OCI-LY1 (cell line): ENCODE measurements around the gene ZNF438.

Experiments used
- H2AFZ ChIP-seq: fragments of 200-600 bp; sonication (generic), shearing (Covaris generic); 2 replicates; pipeline ENCODE4 v1.6.0; 2014; ENCODE audit warnings: antibody characterized with exemption, mild to moderate bottlenecking, low read length
- H3F3A ChIP-seq: fragments of 200-600 bp; sonication (generic), shearing (Covaris generic); 2 replicates; pipeline ENCODE4 v1.6.0; 2014; ENCODE audit warnings: mild to moderate bottlenecking, antibody characterized with exemption, low read length, moderate library complexity; ENCODE audit not compliant: insufficient read depth
- H3K27ac ChIP-seq: fragments of 200-600 bp; sonication (generic); 2 replicates; pipeline ENCODE4 v1.5.1; 2014; ENCODE audit warnings: low read length, mixed run types, mild to moderate bottlenecking, low read depth; ENCODE audit not compliant: poor library complexity, severe bottlenecking
- H3K27me3 ChIP-seq: fragments of 200-600 bp; sonication (generic); 2 replicates; pipeline ENCODE4 v1.6.0; 2014; ENCODE audit warnings: antibody characterized with exemption, mild to moderate bottlenecking, low read length, moderate library complexity; ENCODE audit not compliant: insufficient read depth
- H3K36me3 ChIP-seq: fragments of 200-600 bp; sonication (generic); 2 replicates; pipeline ENCODE4 v1.6.1; 2014; ENCODE audit warnings: mild to moderate bottlenecking, antibody characterized with exemption, low read length, moderate library complexity, mixed read lengths; ENCODE audit not compliant: insufficient read depth
- H3K4me1 ChIP-seq: fragments of 200-600 bp; sonication (generic); 2 replicates; pipeline ENCODE4 v1.5.1; 2014; ENCODE audit warnings: mild to moderate bottlenecking, low read length, moderate library complexity; ENCODE audit not compliant: insufficient read depth, severe bottlenecking
- H3K4me2 ChIP-seq: fragments of 200-600 bp; sonication (generic), shearing (Covaris generic); 2 replicates; pipeline ENCODE4 v1.6.1; 2014; ENCODE audit warnings: low read length
- H3K4me3 ChIP-seq: fragments of 200-600 bp; sonication (generic); 2 replicates; pipeline ENCODE4 v1.5.1; 2014; ENCODE audit warnings: low read length, low read depth, mild to moderate bottlenecking, mixed read lengths; ENCODE audit not compliant: poor library complexity, severe bottlenecking
- H3K79me2 ChIP-seq: fragments of 200-600 bp; shearing (Covaris generic); 2 replicates; pipeline ENCODE4 v1.6.1; 2016; ENCODE audit warnings: mixed run types, low read length, mixed read lengths; ENCODE audit not compliant: insufficient read depth
- H3K9ac ChIP-seq: fragments of 200-600 bp; sonication (generic), shearing (Covaris generic); 2 replicates; pipeline ENCODE4 v1.6.1; 2014; ENCODE audit warnings: mild to moderate bottlenecking, low read length, mixed read lengths
- H3K9me2 ChIP-seq: fragments of 200-600 bp; sonication (generic), shearing (Covaris generic); 2 replicates; pipeline ENCODE4 v1.6.1; 2014; ENCODE audit warnings: low read depth, mild to moderate bottlenecking, low read length, mixed read lengths
- H3K9me3 ChIP-seq: fragments of 200-600 bp; shearing (Covaris generic); 2 replicates; pipeline ENCODE4 v1.6.1; 2014; ENCODE audit warnings: low read length, mixed read lengths
- H4K20me1 ChIP-seq: fragments of 200-600 bp; sonication (generic), shearing (Covaris generic); 2 replicates; pipeline ENCODE4 v1.6.0; 2016; ENCODE audit warnings: mild to moderate bottlenecking, low read length; ENCODE audit not compliant: insufficient read depth
- CTCF ChIP-seq: fragments of 200-600 bp; sonication (generic), shearing (Covaris generic); IDR thresholded peaks from 2 replicates; pipeline ENCODE4 v1.5.1; 2017; ENCODE audit warnings: mild to moderate bottlenecking, antibody characterized with exemption, low read length, moderate library complexity, mixed read lengths
- EZH2 ChIP-seq: fragments of 200-600 bp; sonication (generic), shearing (Covaris generic); IDR thresholded peaks from 2 replicates; pipeline ENCODE4 v1.8.0; 2017; ENCODE audit warnings: borderline replicate concordance, mixed run types, mild to moderate bottlenecking, antibody characterized with exemption, low read length, moderate library complexity, mixed read lengths

The ZNF438 gene

DNA sequence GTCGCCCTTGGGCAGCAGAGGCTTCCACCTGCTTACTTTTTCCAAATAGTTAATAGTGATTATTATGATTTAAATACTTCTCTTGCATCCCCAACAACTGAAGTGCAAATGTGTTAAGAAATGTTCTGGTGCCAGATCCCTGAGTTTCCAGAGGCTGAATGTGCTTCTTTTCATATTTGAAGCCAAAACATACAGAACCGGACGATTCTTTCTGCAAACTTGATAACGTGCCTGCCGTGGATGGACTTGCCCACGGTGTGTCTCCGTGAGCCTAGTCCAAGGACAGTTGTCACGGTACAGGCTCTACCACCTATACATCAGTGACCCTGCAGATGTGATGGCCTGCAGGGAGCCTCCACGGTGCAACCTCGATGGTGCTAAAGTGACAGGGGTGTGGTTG is 203.5 kb downstream of the ZNF438 start:
- Histone ChIP-seq H4K20me1 (no peaks in the 10 kb centered on the region), H3K9me3 (no peaks in the 10 kb centered on the region)

DNA sequence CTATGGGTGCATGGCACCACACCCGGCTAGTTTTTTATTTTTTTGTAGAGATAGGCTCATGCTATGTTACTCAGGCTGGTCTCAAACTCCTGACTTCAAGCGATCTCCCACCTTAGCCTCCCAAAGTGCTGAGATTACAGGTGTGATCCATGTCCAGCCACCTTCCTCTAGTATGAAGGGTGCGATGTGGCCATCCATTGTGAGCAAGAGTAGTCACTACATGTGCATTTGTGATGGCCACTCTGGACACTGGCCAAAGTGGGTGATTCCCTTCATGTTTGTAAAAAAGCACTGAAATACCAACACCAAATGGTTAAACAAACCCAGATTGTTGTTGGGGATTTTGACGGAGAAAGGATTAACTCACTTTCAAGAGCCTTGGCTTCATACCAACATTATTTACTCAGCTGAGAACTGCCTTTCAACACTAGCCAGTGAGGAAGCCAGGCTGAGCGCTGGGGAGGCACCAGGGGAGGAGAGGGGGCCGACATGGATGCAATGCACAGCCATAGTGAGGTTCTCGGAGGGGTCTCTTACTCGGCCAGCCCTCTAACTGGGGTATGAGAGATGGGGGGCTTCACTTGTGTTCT is 204.0 kb downstream of the ZNF438 start:
- H3K4me3 ChIP-seq = no peak overlapping the region
- no peaks in the 10 kb centered on the region for H4K20me1 ChIP-seq
- no peak overlapping the region for H3K4me2 ChIP-seq
- H3K4me1 ChIP-seq = no peaks in the 10 kb centered on the region
- H3K79me2 ChIP-seq = no peaks in the 10 kb centered on the region
- H3K27ac ChIP-seq = no peak overlapping the region
- no peaks in the 10 kb centered on the region for H3K9me3 ChIP-seq
- H3K9ac ChIP-seq = no peak overlapping the region
- H3K9me2 ChIP-seq = no peaks in the 10 kb centered on the region
- no peaks in the 10 kb centered on the region for H3K36me3 ChIP-seq
- no peaks in the 10 kb centered on the region for H3F3A ChIP-seq
- no peak overlapping the region for H2AFZ ChIP-seq
- H3K27me3 ChIP-seq = no peaks in the 10 kb centered on the region
- no peak for TF ChIP-seq EZH2
- TF ChIP-seq CTCF = no peak

More for the DNA sequence above, 203.5 kb downstream of the ZNF438 start:
- no peaks in the 10 kb centered on the region for H3K79me2 ChIP-seq
- no peak overlapping the region for H3K27ac ChIP-seq
- no peaks in the 10 kb centered on the region for H3K9me2 ChIP-seq
- no peaks in the 10 kb centered on the region for H3K36me3 ChIP-seq
- no peak overlapping the region for H3K4me2 ChIP-seq
- no peaks in the 10 kb centered on the region for H3K27me3 ChIP-seq
- no peaks in the 10 kb centered on the region for H3F3A ChIP-seq
- no peak overlapping the region for H2AFZ ChIP-seq
- no peaks in the 10 kb centered on the region for H3K4me1 ChIP-seq
- H3K9ac ChIP-seq = no peak overlapping the region
- no peak for TF ChIP-seq EZH2
- no peak for TF ChIP-seq CTCF
- H3K4me3 ChIP-seq = no peak overlapping the region

DNA sequence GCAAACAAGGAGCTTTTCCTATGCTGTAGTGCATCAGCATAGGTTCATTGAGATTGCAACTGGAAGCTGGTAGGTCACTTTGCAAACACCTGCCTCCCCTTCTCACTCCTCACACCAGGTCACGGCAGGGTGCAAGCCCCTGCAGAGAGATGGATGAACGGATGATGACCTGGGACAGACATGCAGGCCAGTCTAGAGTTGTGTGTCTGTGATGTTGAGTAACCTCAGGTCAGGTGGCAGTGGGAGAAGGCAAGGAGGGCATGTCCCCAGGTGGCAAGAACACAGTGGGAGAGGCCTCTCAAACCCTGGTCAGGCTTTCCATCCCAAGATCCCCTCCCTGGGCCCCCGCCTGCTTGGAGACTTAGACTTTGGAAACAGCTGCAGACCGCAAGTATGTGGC is 205.0 kb downstream of the ZNF438 start:
- Histone ChIP-seq H3K9ac (no peak overlapping the region), H3K27me3 (no peaks in the 10 kb centered on the region), H3K4me1 (no peaks in the 10 kb centered on the region), H3K27ac (no peak overlapping the region), H4K20me1 (no peaks in the 10 kb centered on the region), H2AFZ (no peak overlapping the region), H3K4me3 (no peak overlapping the region), H3K36me3 (no peaks in the 10 kb centered on the region), H3K4me2 (no peak overlapping the region), H3F3A (no peaks in the 10 kb centered on the region), H3K9me3 (no peaks in the 10 kb centered on the region), H3K9me2 (no peaks in the 10 kb centered on the region), H3K79me2 (no peaks in the 10 kb centered on the region)
- no peak for TF ChIP-seq EZH2
- TF ChIP-seq CTCF = no peak
